ENCODE results near the gene CTAGE9.
"Not testable (repeated sequence)": the region's sequence is repeated elsewhere in the genome, so short reads cannot be mapped to it uniquely, and the experiment has no call there.

CTAGE9 gene

DNA sequence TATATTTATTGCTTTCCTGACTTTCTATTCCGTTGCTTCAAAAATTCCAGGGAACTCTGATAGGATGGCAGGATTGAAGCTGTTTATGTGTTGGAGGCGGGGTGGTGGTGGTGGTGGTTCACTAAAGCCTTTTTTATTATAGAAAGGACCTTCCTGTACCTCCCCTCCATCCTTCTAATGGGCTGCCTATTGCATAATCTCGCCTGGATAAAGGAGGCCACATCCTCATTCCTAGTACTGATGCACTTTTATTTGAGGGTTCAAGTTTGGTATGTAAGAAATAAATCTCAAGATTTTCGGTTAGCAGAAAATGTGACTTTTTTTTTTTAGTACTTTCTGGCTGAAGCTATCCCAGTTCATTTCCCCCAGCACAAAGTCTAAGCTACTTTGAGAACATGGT lies 18.7 kb upstream of the CTAGE9 start:
- no peak for DNase-seq (ENCODE audit: low read depth)

DNA sequence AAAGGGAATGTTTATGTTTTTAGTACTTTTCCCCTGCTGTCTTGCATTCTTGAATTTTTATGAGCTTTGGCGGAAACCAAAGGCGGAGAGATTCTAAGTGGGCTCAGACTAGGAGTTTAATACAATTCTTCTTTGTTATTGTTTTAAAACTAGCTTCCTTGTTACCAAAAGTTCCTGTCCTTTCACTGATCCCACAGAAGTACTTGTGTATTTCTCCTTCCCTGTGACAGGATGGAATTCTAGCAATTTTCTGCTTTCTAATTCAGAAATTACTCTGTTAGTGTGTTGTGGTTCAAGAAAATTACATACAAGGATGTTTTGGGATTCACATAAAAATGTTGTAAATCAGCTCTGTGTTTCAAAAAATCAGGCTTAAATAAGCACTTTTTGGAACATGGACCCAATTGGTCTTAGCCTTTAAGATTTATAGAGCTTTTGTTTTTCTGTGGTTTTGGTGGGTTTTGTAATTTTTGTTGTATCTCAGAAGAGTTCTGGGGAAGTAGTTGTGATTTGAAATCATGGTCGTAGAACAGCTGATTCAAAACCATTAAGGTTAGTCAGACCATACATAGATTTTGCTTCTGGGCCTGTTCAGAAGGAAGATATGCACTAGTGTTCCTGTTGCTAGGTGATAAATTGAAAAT lies 17.6 kb upstream of the CTAGE9 start:
- no peak for DNase-seq (ENCODE audit: low read depth)

DNA sequence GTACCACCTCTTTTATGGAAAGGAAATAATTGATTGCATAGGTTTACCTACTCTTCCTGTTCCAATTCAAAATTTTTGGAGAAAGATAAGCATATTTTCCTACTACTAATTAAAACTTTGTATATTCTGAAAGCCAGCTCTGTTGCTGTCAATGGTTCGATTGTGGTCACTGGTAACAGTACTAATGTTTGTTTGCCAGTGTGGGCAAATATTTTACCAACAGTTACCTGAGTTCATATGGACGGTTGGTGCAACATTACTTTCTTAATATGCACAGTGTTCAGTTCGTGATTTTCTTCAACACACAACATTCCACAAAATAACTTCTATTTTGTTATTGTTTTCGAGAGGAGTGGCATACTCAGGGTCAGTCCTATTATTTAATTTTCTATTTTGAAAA lies 17.1 kb upstream of the CTAGE9 start:
- no peak for DNase-seq (ENCODE audit: low read depth)

DNA sequence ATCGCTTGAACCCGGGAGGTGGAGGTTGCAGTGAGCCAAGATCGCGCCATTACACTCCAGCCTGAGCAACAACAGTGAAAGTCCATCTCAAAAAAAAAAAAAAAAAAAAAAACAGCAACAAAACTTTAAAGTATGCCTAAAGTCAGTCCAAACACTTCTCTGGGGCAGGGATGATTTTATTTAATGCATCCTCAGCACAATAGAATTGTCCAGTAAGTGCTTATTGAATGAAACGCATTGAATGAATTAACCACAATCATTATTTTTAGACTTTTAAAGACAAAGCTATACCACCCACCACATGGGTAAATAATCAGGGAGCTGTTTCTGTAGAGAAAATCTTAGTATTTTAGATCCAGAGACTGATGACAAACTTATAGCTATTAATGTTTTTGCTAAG lies 16.6 kb upstream of the CTAGE9 start:
- no peak for DNase-seq (ENCODE audit: low read depth)

DNA sequence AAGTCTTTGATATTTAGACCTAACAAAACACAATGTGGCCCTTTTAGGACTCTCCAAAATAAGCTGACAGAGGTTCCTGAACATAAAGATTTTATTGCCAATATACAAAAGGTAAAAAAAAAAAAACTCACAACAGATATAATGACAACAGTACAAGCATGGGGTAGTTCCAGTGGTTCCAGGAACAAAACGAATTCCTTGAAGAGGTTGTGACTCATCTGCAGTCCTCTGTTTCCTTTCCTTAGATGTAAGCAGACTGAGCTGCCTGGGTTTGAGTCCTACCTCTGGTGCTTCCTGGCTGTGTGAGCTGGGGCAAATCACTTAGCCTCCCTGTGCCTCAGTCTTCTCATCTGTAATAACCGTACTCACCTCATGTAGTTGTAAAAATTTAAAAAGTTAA lies 13.3 kb upstream of the CTAGE9 start:
- DNase-seq (ENCODE audit: low read depth) = no peak

DNA sequence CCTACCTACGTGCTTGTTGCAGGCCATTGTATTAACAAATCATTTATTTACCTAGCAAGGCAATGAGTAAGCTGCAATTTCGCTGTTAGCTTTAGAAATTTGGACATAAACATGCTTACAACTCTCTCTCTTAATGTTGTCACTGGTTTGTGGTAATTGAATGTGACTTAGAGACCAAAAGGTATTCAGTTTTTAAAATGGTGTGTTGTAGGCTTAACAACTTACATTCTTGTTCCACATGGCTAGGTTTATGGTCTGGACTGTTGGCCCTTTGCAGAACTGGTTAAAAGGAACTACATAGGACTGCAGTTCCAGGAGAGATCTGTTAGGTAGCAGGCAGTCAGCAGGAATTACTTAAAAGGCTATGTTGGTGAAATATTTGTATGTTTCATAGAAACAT lies 10.3 kb upstream of the CTAGE9 start:
- no peak for DNase-seq (ENCODE audit: low read depth)

DNA sequence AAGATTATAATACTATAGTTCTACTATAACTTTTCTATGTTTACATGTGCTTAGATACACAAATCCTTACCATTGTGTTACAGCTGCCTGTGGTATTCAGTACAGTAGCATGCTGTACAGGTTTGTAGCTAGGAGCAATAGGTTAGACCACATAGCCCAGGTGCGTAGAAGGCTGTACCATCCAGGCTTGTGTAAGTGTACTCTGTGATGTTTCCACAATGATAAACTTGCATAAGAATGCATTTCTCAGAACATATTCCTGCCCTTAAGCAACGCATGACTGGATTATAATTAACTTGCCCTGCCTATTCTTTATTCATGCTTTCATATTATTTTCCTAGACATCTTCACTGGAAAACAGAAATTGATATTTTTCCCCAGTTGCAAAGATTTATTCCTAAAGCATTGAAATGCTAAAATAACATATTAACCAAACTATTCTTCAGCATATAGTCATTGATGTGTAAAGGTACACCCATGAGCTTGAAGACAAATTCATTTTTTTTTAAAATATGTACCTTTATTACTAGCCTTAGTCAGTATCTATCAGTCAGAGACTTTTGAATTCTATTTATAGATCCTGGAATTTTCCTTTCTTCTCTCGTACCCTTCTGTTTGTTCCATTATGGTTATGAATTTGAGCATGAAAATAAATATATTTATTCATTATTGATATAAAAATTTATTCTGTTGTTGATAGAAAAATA lies 7.2 kb upstream of the CTAGE9 start:
- no peak for DNase-seq (ENCODE audit: low read depth)

DNA sequence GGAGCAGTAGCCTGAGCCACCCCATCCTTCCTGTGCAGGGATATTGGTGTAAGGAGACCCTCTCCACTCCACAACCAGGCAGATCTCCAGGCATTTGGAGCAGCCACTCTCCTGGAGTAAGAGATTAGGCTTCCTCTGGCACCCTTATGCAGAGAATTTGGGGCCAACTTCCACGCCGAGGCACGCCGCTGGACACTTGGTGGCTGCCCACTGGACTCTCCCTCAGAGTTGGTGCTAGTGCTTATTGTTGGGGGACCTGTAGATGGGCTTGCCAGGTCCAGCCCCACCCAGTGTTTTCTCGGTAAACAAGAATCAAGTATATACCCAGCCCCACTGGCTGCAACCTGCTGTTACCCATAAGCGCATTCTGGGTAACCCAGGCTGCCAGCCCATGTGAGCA lies 4.8 kb upstream of the CTAGE9 start:
- not testable (repeated sequence) for DNase-seq (ENCODE audit: low read depth)

DNA sequence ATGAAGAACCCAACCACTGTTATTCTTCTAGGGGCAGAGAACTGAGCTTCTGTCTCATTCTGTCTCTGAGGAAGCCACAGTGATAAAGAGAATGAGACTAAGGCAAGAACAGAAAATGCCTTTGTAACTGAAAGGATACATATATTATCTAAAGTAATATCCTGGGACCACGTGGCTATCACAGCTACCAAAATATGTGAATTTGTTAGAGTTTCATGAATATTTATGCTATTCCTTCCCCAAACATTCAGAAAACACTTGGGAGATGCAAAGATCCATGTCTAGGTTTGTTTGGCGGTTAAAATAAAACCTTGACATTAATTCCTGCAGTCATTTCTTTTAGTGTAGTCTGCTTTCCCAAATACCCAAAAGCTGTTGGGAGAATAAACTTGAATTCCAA lies 6.9 kb downstream of the CTAGE9 start:
- not testable (repeated sequence) for DNase-seq (ENCODE audit: low read depth)

DNA sequence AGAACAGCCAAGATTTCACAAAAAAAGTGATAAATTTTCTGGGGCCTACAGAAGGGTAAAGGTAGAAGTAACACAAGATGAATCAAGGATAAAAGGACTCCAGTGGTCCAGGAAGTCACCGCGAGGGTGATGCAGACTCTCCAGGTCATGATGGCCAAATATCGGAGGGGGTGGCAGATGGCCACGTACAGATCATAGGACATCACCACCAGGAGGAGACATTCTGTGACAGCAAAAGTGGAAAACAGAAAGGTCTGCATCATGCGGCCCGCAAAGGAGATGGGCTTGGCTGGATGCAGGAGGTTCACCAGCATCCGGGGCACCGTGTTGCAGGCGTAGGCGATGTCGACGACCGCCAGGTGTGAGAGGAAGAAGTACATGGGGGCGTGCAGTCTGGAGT lies 10.0 kb downstream of the CTAGE9 start:
- DNase-seq (ENCODE audit: low read depth) = not testable (repeated sequence)

DNA sequence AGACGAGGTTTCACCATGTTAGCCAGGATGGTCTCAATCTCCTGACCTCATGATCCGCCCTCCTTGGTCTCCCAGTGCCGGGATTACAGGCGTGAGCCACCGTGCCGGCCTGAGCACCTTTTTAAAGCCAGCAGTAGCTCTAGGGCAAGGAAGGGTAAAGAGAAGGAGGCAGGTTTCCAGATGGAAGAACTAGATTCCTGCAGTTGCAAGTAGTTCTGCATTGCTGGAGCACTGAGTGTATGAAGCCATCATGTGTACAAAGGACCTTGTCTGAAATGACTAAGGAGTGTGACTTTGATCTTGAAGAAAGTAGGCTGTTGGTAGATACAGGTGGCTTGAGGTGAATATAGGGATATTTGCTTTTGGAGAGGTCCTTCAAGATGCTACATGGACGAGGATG lies 13.9 kb downstream of the CTAGE9 start:
- no peak for DNase-seq (ENCODE audit: low read depth)

DNA sequence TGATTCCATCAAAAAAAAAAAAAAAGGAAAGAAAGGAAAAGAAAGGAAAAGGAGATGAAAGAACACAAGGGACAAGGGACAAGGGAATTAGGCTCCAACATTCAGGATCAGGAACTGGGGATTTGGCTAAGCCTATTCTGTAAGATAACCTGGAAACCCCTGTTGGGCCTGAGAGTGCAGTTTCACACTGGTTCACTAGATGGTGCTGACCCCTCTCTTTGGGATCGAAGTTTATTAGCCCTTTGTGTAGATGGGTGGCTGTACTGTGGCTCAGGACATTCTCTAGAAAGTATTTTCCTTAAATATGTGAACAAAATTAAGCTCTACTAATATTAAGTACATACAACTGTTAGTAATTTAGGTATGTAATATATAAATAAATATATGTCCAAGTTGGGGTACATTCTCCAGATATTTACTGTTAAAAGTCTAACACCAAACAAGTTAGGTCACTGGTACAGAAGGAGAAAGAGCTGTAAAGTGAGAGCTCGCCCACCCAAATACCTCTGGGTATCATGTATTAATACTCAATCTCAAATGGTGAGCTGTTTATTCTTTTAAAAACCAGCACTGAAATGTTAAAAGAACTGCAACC lies 15.9 kb downstream of the CTAGE9 start:
- DNase-seq (ENCODE audit: low read depth) = no peak

DNA sequence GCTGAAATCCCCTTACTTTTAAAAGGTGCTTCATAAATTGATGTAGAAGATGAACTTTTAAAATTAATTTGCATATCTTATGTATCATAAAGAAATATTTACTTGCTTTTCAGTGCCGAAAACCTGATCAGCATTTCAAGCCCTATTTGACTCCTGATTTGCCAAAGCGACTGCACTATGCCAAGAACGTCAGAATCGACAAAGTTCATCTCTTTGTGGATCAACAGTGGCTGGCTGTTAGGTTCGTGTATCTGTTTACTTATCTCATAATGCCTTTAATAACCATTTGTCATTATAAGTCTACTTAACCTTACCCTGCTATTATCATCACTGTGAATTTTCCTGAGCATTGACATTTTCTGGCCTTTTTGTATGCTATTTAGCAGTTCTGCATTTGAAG lies 17.4 kb downstream of the CTAGE9 start:
- no peak for DNase-seq (ENCODE audit: low read depth)

DNA sequence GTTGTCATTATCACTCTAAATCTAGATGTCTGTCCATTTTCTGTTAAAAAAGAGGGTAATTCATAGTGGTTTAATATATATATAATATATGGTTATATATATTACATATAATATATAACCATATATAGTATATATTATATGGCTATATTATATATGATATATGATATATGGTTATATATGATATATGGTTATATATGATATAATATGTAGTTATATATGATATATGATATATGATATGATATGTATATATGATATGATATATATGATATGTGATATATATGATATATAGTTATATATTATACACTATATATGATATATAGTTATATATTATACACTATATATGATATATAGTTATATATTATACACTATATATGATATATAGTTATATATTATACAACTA lies 18.2 kb downstream of the CTAGE9 start:
- no peak for DNase-seq (ENCODE audit: low read depth)

DNA sequence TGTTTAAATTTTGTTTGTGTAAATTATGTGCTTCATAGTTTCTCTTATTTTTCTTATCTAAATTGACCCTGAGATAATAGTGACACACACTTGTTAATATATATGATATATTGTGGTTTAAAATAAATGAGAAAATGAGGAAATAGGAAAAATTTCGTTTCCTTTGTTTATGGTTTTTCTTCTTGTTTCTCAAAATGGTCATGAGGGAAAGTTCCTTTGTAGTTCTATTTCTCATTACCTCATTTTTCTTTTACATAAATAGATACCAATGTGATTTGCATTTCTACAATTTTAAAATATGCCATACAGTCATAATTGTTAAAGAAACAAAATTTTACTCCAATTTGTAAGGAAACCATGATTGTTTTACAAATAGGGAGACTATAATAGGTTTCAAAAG lies 18.8 kb downstream of the CTAGE9 start:
- DNase-seq (ENCODE audit: low read depth) = no peak

DNA sequence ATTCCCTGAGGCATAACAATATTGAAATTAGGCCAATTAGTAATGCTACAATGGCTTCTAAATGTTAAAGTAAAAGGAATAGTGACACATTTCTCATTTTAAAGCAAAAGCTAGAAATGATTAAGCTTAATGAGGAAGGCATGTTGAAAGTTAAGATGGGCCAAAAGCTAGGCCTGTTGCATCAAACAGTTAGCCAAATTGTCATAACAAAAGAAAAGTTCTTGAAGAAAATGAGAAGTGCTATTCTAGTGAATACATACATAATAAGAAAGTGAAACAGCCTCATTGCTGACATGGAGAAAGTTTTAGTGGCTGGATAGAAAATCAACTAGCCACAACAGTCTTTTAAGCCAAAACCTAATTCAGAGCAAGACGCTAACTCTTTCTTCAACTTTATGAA lies 22.5 kb downstream of the CTAGE9 start:
- no peak for DNase-seq (ENCODE audit: low read depth)

DNA sequence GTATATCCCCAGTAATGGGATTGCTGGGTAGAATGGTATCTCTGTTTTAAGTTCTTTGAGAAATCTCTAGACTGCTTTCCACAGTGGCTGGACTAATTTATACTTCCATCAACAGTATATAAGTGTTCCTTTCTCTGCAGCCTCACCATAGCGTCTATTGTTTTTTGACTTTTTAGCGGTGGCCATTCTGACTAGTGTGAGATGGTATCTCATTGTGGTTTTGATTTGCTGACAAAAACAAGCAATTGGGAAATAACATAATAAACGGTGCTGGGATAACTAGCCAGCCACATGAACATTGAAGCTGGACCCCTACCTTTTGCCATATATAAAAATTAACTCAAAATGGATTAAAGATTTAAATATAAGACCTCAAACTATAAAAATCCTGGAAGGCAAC lies 23.8 kb downstream of the CTAGE9 start:
- DNase-seq (ENCODE audit: low read depth) = no peak

DNA sequence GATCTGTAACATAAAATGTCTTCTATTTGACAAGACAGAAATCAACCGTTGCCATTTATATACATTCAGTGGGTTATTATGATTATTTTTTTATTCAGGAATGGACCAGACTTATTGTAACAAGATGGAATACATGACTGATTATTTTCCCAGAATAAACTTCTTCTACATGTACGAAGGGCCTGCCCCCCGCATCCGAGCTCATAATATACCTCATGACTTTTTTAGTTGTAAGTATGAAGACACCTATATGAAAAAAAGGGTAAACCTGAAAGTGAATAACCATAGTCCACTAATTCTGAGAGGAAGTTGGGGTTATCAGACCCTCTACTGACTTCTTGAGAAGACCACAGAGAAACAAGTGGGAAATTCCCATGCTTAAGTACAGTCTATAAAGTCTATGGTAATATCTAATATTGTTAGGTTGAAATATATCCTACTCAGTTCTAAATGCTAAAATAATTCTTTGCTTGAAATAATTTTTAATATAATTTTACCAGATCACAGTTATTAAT lies 25.5 kb downstream of the CTAGE9 start:
- no peak for DNase-seq (ENCODE audit: low read depth)

DNA sequence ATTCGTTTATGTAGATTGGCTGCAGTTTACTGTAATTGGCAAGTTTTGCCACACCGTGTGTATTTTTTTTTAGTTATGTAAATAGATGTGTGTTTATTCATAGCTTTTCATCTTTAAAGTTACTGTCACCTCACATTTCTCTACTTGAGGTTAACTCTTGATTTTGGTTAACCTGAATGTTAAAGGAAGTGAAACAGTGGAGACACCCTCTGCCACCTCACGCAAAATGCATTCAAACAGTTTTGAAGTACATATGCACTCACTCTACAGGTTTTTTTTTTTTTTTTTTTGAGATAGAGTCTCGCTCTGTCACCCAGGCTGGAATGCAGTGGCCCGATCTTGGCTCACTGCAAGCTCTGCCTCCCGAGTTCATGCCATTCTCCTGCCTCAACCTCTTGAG lies 27.3 kb downstream of the CTAGE9 start:
- DNase-seq (ENCODE audit: low read depth) = no peak

DNA sequence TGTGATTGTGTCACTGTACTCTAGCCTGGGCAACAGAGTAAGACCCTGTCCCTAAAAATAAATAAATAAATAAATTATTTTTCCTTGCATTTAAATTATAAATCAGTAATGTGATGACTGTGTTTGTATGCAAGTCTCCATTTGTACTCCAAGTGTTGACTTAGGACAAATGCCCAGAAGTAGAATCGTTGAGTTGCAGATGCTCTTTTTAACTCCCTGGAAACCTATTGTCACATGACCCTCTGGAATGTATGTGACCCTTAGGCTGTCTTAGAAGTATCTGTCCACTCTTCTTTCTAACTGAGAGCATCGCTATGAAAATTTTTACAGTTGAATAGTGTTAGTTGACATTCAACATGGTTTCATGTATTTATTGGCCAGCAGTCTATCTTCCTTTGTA lies 28.4 kb downstream of the CTAGE9 start:
- DNase-seq (ENCODE audit: low read depth) = no peak

DNA sequence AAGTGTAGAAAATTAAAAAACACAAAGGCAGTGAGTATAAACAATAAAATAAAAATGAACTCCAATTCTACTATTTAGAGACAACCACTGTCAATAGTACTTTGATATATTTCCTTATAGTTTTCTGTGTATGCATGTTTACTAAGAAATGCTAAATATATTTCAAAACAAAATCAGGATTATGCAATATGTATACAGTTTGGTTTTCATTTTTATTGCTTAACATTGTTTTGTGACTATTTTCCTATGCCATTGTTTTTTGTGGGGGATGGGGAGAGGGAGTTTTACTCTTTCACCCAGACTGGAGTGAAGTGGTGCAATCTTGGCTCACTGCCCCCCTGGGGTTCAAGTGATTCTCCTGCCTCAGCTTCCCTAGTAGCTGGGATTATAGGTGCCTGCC lies 29.2 kb downstream of the CTAGE9 start:
- DNase-seq (ENCODE audit: low read depth) = no peak

DNA sequence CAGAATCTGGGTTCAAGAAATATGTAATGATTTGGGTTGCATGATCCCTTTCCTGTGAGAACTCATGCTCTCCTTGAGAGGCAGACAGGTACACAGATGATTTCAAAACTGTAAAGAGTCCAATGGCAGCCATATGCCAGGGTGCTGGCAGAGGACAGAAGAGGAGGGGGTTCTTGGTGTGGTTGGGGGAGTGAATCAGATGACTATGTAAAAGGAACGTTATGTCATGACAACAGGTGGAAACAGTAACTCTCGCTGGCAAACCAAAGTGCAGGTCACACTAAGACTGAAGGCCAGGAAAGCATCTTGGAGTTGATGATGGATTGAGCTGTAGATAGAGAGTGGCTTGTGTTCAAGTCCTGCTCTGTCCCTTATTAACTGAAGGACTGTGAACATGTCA lies 29.9 kb downstream of the CTAGE9 start:
- DNase-seq (ENCODE audit: low read depth) = no peak

DNA sequence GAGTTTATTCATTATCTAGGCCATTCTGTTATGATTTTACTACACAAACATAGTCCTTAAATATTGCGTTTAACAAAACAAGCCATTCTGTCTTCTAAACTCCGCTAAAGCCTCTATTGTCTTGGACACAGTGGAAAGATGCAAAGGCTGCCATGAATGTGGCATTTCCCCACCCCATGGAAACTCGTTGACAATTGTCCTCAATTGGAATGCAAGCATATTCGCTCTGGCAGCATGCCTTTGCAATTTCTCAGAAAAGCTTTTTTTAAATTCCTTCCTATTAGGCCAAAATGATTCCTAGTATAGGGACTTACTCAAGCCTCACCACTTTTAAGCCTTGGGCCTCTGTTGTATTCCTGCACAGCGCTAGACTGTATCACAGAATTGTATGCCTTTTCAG lies 32.4 kb downstream of the CTAGE9 start:
- no peak for DNase-seq (ENCODE audit: low read depth)

DNA sequence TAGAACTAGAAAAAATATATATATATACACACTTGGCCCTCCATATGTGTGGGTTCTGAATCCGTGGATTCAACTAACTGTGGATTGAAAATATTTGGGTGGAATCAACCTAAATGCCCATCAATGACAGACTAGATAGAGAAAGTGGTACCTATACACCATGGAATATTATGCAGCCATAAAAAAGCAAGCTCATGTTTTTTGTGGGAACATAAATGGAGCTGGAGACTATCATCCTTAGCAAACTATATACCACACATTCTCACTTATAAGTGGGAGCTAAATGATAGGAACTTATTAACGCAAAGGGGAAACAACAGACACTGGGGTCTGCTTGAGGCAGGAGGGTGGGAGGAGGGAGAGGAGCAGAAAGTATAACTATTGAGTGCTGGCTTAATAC lies 37.6 kb downstream of the CTAGE9 start:
- no peak for DNase-seq (ENCODE audit: low read depth)
